ENCODE results near the gene PTPRN2. TPM values are rescaled to one million over a fixed set of nuclear protein-coding genes. Genes with fewer than 3 reads are reported as not detected.

Gene PTPRN2
- total and polyA plus RNA-seq, 2 donors (not counting 3 experiments of a cell fraction or from before 2014, with no cell fraction given) = 0.62 to 0.88 TPM

DNA sequence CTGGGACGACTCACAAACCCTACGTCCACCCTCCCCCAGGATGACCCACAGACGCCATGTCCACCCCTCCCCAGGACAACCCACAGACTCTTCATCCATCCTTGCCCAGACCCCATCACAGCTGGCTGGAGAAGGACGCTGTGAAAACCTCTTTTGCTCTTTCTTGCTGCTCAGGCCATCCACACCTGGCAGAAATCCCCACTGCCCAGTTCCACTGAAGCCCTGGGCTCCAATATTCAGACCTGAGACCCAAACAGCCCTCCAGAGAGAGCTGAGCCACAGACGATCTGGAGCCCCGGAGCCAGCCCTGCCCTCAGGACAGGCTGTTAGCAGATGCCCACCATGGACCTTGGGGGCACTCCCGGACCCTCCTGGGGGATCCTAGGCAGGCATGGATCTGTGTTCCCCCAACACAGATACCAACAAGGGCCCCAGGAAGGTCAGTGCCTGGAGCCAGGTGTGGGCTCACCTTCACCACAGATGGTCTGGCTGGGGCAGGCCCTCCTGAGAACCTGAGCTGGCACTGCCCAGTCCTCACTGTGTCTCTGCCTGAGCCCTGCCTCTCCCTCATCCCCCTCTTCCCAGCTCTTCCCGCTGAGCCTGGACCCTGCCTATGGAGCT is 226.2 kb downstream of the PTPRN2 start:
- peaks cover 3% of the 10 kb centered on the region for H3K9me3 ChIP-seq (replicated peaks; ENCODE audit: control insufficient read depth, insufficient read depth, low read length)

More for the DNA sequence above, 226.2 kb downstream of the PTPRN2 start:
- H3K4me3 ChIP-seq (replicated peaks in 1 of 3; ENCODE audit: insufficient read depth in 1 of 3, low read depth in 1 of 3, low read length in 3 of 3) = no peak overlapping the region
- dilution Hi-C loops (cut with MboI; ENCODE audit: extremely low pct_ligation_motif_present, low sequenced_read_pairs) = no loop called here
- no peak overlapping the region for H3K27ac ChIP-seq (ENCODE audit: insufficient read depth, low read depth, low read length)
- H2AFZ ChIP-seq (ENCODE audit: low read depth, low read length) = no peak overlapping the region
- no peak overlapping the region for H3K4me2 ChIP-seq (ENCODE audit: insufficient read depth, low read length)
- H3K36me3 ChIP-seq (ENCODE audit: control insufficient read depth in 2 of 2, extremely low read depth in 1 of 2, insufficient read depth in 2 of 2, low read length in 2 of 2) = no peaks in the 10 kb centered on the region
- BruUV-seq (replicated peaks) = no TSS peak
- DNase-seq (ENCODE audit: low read depth, low spot score) (no peak), FAIRE-seq (no peak)
- H4K20me1 ChIP-seq (replicated peaks; ENCODE audit: control insufficient read depth, extremely low read depth, insufficient read depth, low read length) = no peaks in the 10 kb centered on the region
- ChIA-PET POLR2A (no interaction called here), CTCF (no interaction called here)
- TF ChIP-seq FOS (IDR thresholded peaks at IDR 0.05; ENCODE audit: borderline replicate concordance, insufficient read depth, low read length) = no peak
- no peak for TF ChIP-seq EZH2 (IDR thresholded peaks at IDR 0.05; ENCODE audit: borderline replicate concordance, low read depth, low read length, severe bottlenecking)
- no peak for TF ChIP-seq JUN (IDR thresholded peaks at IDR 0.05; ENCODE audit: borderline replicate concordance, insufficient read depth, insufficient read length, low read depth)
- TF ChIP-seq, protein P1, sequence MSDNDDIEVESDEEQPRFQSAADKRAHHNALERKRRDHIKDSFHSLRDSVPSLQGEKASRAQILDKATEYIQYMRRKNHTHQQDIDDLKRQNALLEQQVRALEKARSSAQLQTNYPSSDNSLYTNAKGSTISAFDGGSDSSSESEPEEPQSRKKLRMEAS (IDR thresholded peaks at IDR 0.05; ENCODE audit: insufficient read depth, insufficient read length) = no peak
- no peak for TF ChIP-seq POLR2A (IDR thresholded peaks at IDR 0.05; ENCODE audit: low read depth, low read length)
- no peak for TF ChIP-seq POLR2AphosphoS5 (IDR thresholded peaks at IDR 0.05; ENCODE audit: insufficient read depth, low read depth, low read length)
- TF ChIP-seq, protein P2, sequence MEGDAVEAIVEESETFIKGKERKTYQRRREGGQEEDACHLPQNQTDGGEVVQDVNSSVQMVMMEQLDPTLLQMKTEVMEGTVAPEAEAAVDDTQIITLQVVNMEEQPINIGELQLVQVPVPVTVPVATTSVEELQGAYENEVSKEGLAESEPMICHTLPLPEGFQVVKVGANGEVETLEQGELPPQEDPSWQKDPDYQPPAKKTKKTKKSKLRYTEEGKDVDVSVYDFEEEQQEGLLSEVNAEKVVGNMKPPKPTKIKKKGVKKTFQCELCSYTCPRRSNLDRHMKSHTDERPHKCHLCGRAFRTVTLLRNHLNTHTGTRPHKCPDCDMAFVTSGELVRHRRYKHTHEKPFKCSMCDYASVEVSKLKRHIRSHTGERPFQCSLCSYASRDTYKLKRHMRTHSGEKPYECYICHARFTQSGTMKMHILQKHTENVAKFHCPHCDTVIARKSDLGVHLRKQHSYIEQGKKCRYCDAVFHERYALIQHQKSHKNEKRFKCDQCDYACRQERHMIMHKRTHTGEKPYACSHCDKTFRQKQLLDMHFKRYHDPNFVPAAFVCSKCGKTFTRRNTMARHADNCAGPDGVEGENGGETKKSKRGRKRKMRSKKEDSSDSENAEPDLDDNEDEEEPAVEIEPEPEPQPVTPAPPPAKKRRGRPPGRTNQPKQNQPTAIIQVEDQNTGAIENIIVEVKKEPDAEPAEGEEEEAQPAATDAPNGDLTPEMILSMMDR (IDR thresholded peaks at IDR 0.05; ENCODE audit: extremely low read depth in 1 of 2, insufficient read depth in 1 of 2, low read depth in 1 of 2, low read length in 2 of 2) = no peak
- no peak for TF ChIP-seq GATA2 (IDR thresholded peaks at IDR 0.05; ENCODE audit: insufficient read depth, insufficient read length, low read depth, low read length)
- no peak for TF ChIP-seq MYC (IDR thresholded peaks at IDR 0.05; ENCODE audit: low read depth, low read length)
- H3K27me3 ChIP-seq (ENCODE audit: control insufficient read depth in 2 of 2, insufficient read depth in 2 of 2, low read length in 2 of 2) = no peaks in the 10 kb centered on the region
- H3K9ac ChIP-seq (replicated peaks; ENCODE audit: extremely low read depth, insufficient read depth, low read length) = no peak overlapping the region
- no peaks in the 10 kb centered on the region for H3K79me2 ChIP-seq (ENCODE audit: control insufficient read depth, insufficient read depth, low read length)
- intact Hi-C loops (cut with micrococcal nuclease) = no loop called here
- H3K4me1 ChIP-seq (ENCODE audit: control insufficient read depth, extremely low read depth, insufficient read depth, low read length) = no peaks in the 10 kb centered on the region
- no peaks in the 10 kb centered on the region for H3K9me1 ChIP-seq (replicated peaks; ENCODE audit: control insufficient read depth, extremely low read depth, insufficient read depth, low read length)

All from endothelial cell of umbilical vein (primary cell).